Pons (tissue), 1 donor: ENCODE measurements around the gene PRDM16.

ENCODE experiments used
- DNase-seq: peaks from one replicate; pipeline ENCODE4 v3.0.0-alpha.2; 2016; ENCODE audit warnings: low spot score

PRDM16 gene

DNA sequence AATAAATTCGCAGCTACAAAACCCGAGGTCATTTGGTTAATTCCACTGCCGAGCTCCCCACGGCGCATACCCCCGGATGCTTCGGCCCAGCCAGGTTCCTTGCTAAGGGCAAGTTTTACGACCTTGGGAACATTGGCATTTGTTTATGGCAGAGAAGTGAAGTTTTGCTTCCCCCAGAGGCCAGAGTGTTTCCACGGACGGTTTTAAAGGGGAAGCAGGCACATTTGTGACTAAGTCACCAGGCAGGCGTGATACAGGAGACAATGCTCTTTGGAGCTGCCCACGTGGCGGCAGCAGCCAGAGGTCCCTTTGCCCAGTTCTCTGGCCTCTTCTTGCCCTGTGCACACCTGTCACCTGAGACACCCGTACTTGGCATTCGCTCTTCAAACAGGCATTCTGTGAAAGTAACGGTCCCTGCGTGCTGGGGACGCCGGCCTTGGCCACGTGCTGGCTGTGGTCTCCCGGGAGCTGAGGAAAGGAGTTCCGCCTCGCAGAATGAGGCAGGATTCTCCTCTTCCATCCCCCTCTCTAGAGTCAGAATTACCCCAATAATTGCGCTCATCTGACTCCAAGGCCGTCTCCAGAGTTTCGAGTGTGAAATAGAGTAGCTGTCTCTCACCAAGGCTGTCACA lies 138.3 kb downstream of the PRDM16 start:
- DNase-seq, result no peak

DNA sequence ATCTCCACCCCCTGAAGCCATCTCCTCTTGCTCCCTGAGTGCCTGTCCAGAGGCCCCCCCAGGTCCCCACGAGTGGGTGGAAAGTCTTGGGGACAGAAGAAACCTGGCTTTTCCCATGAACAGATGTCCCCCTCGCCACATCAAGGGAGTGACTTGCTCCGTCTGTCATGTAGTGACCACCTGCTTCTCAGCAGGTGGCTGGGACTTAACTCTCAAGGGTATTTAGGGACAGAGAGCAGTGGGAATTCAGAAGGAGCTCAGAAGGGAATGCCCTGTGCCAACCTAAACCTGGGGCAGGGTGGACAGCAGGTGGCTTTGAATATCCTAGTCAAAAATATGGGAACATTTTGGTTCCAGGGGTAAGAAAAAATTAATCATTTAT lies 139.8 kb downstream of the PRDM16 start:
- no peak for DNase-seq

- no peak for DNase-seq
These were observed 140.2 kb downstream of the PRDM16 start for GRCh38 chr1:3209201-3209600.

GRCh38 chr1:3211582-3212375 lies 142.8 kb downstream of the PRDM16 start:
- peak; percentile 34 for DNase-seq

GRCh38 chr1:3212453-3213355 lies 143.7 kb downstream of the PRDM16 start:
- DNase-seq, result no peak

DNA sequence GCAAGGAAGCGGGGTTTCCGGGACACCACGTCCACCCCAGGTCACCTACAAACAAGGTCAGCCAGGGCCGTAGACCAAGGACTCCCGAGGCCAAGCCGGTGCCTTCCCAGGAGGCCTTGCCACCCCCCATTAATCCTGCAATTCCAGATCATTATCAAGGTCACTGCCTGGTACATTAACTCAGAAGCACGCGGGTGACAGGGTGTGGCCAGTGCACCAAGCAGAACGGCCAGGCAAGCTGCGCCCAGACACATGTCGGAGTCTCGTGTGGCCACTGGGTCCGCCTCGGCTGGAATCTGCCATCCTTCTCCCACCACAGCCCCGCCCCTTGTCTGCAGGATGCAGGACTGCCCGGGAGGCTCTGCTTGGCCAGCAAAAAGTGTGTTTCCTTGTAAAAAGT lies 144.7 kb downstream of the PRDM16 start:
- DNase-seq, result no peak

- DNase-seq, result peak; percentile 93
These were observed 146.4 kb downstream of the PRDM16 start for GRCh38 chr1:3215198-3216014.

GRCh38 chr1:3216015-3216391 lies 147.0 kb downstream of the PRDM16 start:
- no peak for DNase-seq

DNA sequence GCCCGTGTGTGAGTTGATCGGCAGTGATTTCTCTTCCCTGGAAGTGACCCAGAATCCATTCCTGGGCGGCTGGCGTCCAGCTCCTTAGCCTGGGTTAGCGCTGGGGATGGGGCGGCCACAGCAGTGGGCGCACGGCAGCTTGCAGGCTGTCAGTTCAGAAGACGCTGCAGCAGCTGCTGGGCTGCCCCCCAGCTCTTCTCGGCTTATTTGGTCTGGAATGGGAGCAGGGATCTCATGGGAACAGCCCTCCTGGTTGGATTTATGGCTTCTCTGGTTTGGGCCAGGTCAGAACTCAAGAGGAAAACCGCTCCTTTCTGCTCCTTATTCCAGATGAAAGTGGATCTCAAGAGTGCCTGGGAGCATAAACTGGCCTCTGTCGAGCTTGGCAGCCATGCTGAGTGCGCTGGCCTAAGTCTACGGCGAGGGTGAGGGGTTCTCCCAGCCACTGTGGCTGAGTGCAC lies 148.2 kb downstream of the PRDM16 start:
- peak; percentile 31 for DNase-seq

- no peak for DNase-seq
These were observed 149.1 kb downstream of the PRDM16 start for GRCh38 chr1:3217979-3218679.

GRCh38 chr1:3219005-3219790 lies 150.2 kb downstream of the PRDM16 start:
- peak; percentile 98 for DNase-seq

DNA sequence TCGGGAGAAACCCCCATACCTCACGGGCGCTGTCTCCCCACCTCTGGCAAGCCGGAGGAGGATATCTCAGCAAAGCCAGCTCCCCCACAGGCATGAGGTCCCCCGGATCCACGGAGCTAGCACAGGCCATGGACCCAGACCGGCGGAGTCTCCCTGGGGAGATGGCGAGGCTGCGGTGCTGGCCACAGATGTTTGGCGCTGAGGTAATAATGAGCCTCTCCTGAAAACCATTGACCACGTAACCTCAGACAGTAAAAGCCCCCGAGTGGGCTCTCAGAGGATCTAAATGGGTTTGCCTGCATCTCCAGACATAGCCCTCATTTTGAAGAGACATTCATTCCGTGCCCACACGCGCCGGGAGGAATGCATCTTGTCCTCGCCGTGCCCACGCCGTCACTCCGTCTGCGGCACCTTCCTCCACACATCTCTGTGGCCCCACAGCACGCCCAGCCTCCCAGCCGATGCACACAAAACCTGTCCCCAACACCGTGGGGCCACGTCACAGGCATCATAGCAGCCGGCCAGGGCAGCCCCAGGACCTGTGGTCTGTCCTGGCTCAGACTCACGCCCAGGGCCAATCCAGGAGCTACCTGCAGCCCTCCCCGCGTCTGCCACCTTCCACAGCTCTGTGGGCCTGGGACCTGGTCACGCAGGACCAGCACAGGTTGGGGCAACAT lies 150.9 kb downstream of the PRDM16 start:
- DNase-seq, result no peak

DNA sequence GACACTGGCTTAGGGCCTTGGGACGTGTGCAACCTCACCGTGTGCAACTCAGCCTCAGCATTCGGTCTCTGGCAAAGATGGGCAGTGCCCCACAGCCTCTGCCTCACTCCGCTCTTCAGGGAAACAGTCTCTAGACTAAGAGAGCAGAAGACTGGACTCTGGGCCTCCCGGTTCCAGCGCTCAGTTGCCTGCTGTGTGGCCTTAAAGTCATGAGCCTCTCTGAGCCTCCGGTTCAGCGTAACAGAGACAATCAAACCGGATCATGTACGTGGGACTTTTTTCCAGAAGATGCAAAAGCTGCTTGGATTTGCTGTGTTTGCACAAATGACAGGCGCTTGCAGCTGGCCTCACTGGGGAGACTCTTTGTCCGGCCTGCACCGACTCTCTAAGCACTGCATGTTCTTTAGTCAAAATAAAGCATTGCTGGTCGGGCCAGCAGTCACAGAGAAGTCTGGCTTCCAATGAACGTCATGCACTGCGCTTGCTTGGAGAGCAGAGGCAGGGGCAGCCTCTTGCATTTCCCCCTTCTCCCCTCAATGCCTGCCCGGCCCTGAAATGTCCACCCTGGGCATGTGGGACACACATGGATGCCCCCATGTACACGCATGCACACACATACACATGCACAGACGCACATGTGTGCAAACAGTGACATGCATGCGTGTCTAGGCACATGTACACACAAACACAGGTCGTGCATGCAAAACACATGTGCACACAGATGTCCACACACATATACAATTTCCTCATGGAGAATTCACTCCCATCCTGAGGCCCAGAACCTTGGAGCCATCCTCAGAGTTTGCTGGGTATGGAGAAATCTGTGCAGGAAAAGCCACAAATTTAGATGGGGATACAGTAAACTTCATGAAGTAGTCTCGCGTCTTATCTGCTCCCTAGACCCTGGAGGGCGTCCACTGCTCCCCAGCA lies 152.4 kb downstream of the PRDM16 start:
- peak; percentile 46 for DNase-seq

DNA sequence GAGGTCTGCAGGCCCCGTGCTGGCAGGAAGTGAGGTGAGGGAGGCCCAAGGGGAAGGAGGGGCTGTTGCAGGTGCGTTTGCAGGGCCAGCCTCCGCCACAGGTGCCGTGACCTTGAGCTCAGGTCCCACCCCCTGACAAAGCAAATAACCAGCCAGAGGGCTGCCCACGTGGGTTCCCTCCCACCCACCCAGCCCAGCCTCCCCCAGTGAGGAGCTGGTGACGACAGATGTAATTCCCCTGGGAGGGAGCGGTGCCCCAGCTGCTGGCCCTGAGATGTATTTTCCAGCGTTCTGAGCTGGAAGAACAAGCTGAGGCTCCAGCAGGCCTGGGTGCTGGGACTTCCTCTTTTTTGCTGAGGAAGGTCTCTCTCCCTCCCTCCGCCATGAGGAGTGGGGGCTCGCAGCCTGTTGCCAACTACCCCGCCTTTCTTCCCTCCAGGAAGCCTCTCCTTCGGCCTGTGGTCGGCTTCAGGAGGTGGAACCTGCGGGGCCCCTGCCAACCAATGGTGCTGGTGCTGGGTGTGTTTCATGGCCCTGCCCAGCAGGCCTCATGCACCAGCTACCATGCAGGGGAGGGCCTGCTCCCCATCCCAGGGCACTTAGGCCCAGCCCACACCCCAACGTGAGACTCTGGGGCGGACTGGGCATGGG lies 153.2 kb downstream of the PRDM16 start:
- DNase-seq, result no peak

- no peak for DNase-seq
These were observed 156.7 kb downstream of the PRDM16 start for GRCh38 chr1:3225661-3226060.

DNA sequence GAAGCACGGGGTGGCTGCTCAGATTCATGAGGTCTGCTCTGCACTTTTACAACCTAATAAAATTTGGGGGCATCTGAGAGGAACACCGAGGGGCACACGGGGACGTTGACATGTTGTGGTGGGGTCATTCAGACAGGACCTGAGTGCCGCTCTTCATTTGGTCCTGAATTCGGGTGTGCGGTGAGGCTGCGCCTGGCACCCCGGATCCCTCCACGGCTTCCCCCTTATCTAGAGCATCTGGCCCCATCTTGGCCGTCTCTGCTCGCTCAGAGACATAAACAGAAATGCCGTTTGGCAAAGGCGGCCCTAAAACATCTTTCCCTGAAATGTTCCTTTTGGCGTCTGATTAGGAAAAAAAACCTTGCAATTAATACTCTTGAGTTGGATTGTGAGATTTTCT lies 157.2 kb downstream of the PRDM16 start:
- no peak for DNase-seq

- no peak for DNase-seq
These were observed 157.8 kb downstream of the PRDM16 start for GRCh38 chr1:3226701-3227350.

DNA sequence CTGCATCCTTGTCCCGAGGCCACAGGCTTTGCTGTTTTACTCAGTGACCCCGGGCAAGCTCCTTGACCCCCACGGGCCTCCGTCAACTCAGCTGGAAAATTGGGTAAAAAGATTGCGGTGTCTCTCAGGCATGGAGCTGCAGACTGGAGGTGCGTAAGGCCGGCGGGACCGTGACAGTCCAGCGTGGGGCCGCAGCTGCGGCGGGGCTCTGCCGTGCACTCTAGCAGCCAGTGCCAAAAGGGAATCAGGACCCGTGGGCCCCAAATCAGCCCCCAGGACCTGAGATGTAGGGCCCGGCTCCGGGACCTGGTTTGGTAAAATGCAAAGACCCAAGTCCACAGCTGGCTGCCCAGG lies 158.3 kb downstream of the PRDM16 start:
- DNase-seq, result no peak
